CD4-positive, alpha-beta T cell (primary cell): ENCODE measurements around the gene ANKRD42. TPM values are rescaled to one million over a fixed set of nuclear protein-coding genes. Genes with fewer than 3 reads are reported as not detected.
"Not testable (repeated sequence)": the region's sequence is repeated elsewhere in the genome, so short reads cannot be mapped to it uniquely, and the experiment has no call there.

ENCODE experiments used
- ATAC-seq: fragments of 200-7000 bp; cut with Tn5 transposase; one replicate; pipeline ENCODE4 v1.10.0; 2022; ENCODE audit warnings: mild to moderate bottlenecking; ENCODE audit not compliant: poor library complexity
- CTCF ChIA-PET: fragments of 350-600 bp; sonication (Branson Sonifier 250); formaldehyde crosslinking; loops from one replicate; lab custom pipeline; 2021; ENCODE audit warnings: antibody characterized with exemption, inconsistent platforms; lab: Charles Lee
- POLR2A ChIA-PET: fragments of 350-600 bp; sonication (Branson Sonifier 250); formaldehyde crosslinking; loops from one replicate; lab custom pipeline; 2021; ENCODE audit warnings: antibody characterized with exemption, inconsistent platforms; lab: Charles Lee
- DNase-seq, 14 experiments: peaks; one replicate each; pipeline ENCODE4 v3.0.0-alpha.2; 2013 to 2020; ENCODE audit warnings: mixed read lengths in 2 of 14
- H3K27ac ChIP-seq, 2 donors: one replicate each; pipeline versions ENCODE4 v1.5.1 to v1.7.0; 2013; ENCODE audit warnings: low read length in 2 of 2, low read depth in 1 of 2, mild to moderate bottlenecking in 1 of 2
- H3K27me3 ChIP-seq, 2 experiments: 1 replicate in 1 of 2; 2 replicates in 1 of 2; pipeline versions ENCODE4 v1.6.1 to v1.7.0; 2013; ENCODE audit warnings: low read length in 2 of 2, control low read depth in 1 of 2, mild to moderate bottlenecking in 1 of 2, moderate library complexity in 1 of 2; ENCODE audit not compliant: insufficient read depth in 2 of 2, control insufficient read depth in 1 of 2
- H3K36me3 ChIP-seq: one replicate; pipeline ENCODE4 v1.6.1; 2013; ENCODE audit warnings: low read length, control low read depth; ENCODE audit not compliant: insufficient read depth
- H3K4me1 ChIP-seq: one replicate; pipeline ENCODE4 v1.6.1; 2013; ENCODE audit warnings: low read length, control low read depth; ENCODE audit not compliant: insufficient read depth
- H3K4me3 ChIP-seq: one replicate; pipeline ENCODE4 v1.5.1; 2013; ENCODE audit warnings: mild to moderate bottlenecking, low read length, moderate library complexity
- H3K9me3 ChIP-seq, 2 experiments: 1 replicate in 1 of 2; 2 replicates in 1 of 2; pipeline versions ENCODE4 v1.6.1 to v1.7.0; 2013; ENCODE audit warnings: low read length in 2 of 2, mild to moderate bottlenecking in 2 of 2, control low read depth in 1 of 2, moderate library complexity in 1 of 2; ENCODE audit not compliant: control insufficient read depth in 1 of 2, insufficient read depth in 1 of 2
- H3K27ac Mint-ChIP-seq: one replicate; pipeline ENCODE4 v1.8.0; 2020; ENCODE audit warnings: mixed read lengths
- H3K27me3 Mint-ChIP-seq: one replicate; pipeline ENCODE4 v1.8.0; 2021; ENCODE audit warnings: mixed read lengths
- H3K36me3 Mint-ChIP-seq: one replicate; pipeline ENCODE4 v1.8.0; 2021; ENCODE audit warnings: low read depth, mixed read lengths
- H3K4me1 Mint-ChIP-seq: one replicate; pipeline ENCODE4 v1.8.0; 2021; ENCODE audit warnings: low read depth, mixed read lengths
- H3K4me3 Mint-ChIP-seq: one replicate; pipeline ENCODE4 v1.8.0; 2020; ENCODE audit warnings: mild to moderate bottlenecking, mixed read lengths
- H3K9me3 Mint-ChIP-seq: one replicate; pipeline ENCODE4 v1.8.0; 2020; ENCODE audit warnings: mixed read lengths
- CTCF ChIP-seq: fragments of 200-600 bp; IDR thresholded peaks from one replicate; pipeline ENCODE4 v1.8.0; 2022; ENCODE audit warnings: antibody characterized with exemption, mild to moderate bottlenecking
- intact Hi-C, 2 experiments: fragments of 100-400 bp; cut with DNase I in 1 of 2; cut with micrococcal nuclease in 1 of 2; formaldehyde crosslinking; loops; one replicate each; pipeline versions ENCODE4 v1.15.1 to v1.9.0; 2023 to 2025; cut with DNase I, micrococcal nuclease
- total RNA-seq, 174 experiments: library from RNA in 2 of 174; stranded (reverse) in 2 of 174; gene quantifications; one replicate each; pipeline ENCODE4 v1.2.3 and lab custom pipeline; 2021 to 2026

ANKRD42 gene
- total RNA-seq, 2 experiments from 2014 or later = 8.6 to 10.0 TPM

GRCh38 chr11:83265331-83265730 is 71.8 kb downstream of the ANKRD42 start:
- peaks cover 86% of the 10 kb centered on the region for H3K36me3 Mint-ChIP-seq
- Histone ChIP-seq H3K4me3 (no peak overlapping the region), H3K9me3 (no peaks in the 10 kb centered on the region), H3K27ac (no peak overlapping the region), H3K36me3 (peaks cover 50% of the 10 kb centered on the region), H3K27me3 (no peaks in the 10 kb centered on the region), H3K4me1 (no peaks in the 10 kb centered on the region)
- CTCF ChIA-PET = no interaction called here
- peaks cover 24% of the 10 kb centered on the region for H3K4me1 Mint-ChIP-seq
- no peaks in the 10 kb centered on the region for H3K27me3 Mint-ChIP-seq
- no peak overlapping the region for H3K27ac Mint-ChIP-seq
- no peaks in the 10 kb centered on the region for H3K9me3 Mint-ChIP-seq
- no peak overlapping the region for H3K4me3 Mint-ChIP-seq
- no peak for TF ChIP-seq CTCF
- POLR2A ChIA-PET = interaction anchor here (1.5 kb wide), 1 partner anchor 108 kb away, joined by 3 read pairs; the partner anchor contains the start of gene PCF11
- intact Hi-C loops = no loop called here
- no peak for DNase-seq
- no peak for ATAC-seq

GRCh38 chr11:83269080-83269479 is 75.6 kb downstream of the ANKRD42 start:
- ATAC-seq, H3K27ac Mint-ChIP-seq, H3K9me3 ChIP-seq, H3K27ac ChIP-seq, H3K4me3 Mint-ChIP-seq, intact Hi-C loops, DNase-seq, CTCF ChIA-PET, H3K4me1 ChIP-seq, H3K27me3 ChIP-seq, H3K27me3 Mint-ChIP-seq, H3K4me3 ChIP-seq, H3K9me3 Mint-ChIP-seq: not testable (repeated sequence)
- Mint-ChIP-seq H3K36me3 (peaks cover 89% of the 10 kb centered on the region), H3K4me1 (peaks cover 27% of the 10 kb centered on the region)
- POLR2A ChIA-PET = interaction anchor here (0.6 kb wide), 1 partner anchor 23 kb away, joined by 4 read pairs; no protein-coding TSS in a partner anchor
- peaks cover 47% of the 10 kb centered on the region for H3K36me3 ChIP-seq

- H3K4me3 Mint-ChIP-seq, DNase-seq, H3K4me3 ChIP-seq, H3K9me3 ChIP-seq, ATAC-seq, POLR2A ChIA-PET, CTCF ChIA-PET, H3K9me3 Mint-ChIP-seq, H3K27ac Mint-ChIP-seq, intact Hi-C loops, H3K27me3 Mint-ChIP-seq, H3K27ac ChIP-seq, H3K4me1 ChIP-seq, H3K27me3 ChIP-seq: not testable (repeated sequence)
- peaks cover 41% of the 10 kb centered on the region for H3K36me3 ChIP-seq
- Mint-ChIP-seq H3K4me1 (peaks cover 27% of the 10 kb centered on the region), H3K36me3 (peaks cover 92% of the 10 kb centered on the region)
Measured at GRCh38 chr11:83271734-83272133, 78.2 kb downstream of the ANKRD42 start.

- Histone ChIP-seq H3K27ac (no peak overlapping the region), H3K36me3 (peaks cover 47% of the 10 kb centered on the region), H3K27me3 (no peaks in the 10 kb centered on the region), H3K9me3 (no peaks in the 10 kb centered on the region), H3K4me1 (no peaks in the 10 kb centered on the region), H3K4me3 (no peak overlapping the region)
- intact Hi-C loops = no loop called here
- DNase-seq (no peak), ATAC-seq (no peak)
- CTCF ChIA-PET = no interaction called here
- no peak overlapping the region for H3K27ac Mint-ChIP-seq
- H3K9me3 Mint-ChIP-seq = no peaks in the 10 kb centered on the region
- POLR2A ChIA-PET = no interaction called here
- no peak for TF ChIP-seq CTCF
- H3K36me3 Mint-ChIP-seq = peaks cover 91% of the 10 kb centered on the region
- H3K27me3 Mint-ChIP-seq = no peaks in the 10 kb centered on the region
- no peak overlapping the region for H3K4me3 Mint-ChIP-seq
- H3K4me1 Mint-ChIP-seq = peaks cover 27% of the 10 kb centered on the region
Measured at GRCh38 chr11:83272627-83273026, 79.1 kb downstream of the ANKRD42 start.
